ENCODE data around the gene GFOD2. TPM values are rescaled to one million over a fixed set of nuclear protein-coding genes. Genes with fewer than 3 reads are reported as not detected.
A peak's percentile ranks its signal among the peaks of the same experiment; 100 is the strongest.

Gene GFOD2
- total and polyA plus RNA-seq, 11 donors: 6.5 to 15.4 (median 9.8) TPM

GRCh38 chr16:67650023-67650422, 69.1 kb downstream of the GFOD2 start:
- H3K27me3 ChIP-seq: peaks cover 33 to 91% (median 69%) of the 10 kb centered on the region in 9 donors
- DNase-seq (no peak), ATAC-seq (no peak)
- TF ChIP-seq CTCF (IDR thresholded peaks at IDR 0.05): no peak
- H3K27ac ChIP-seq: no peak overlapping the region
- peaks cover 0 to 39% (median 9%) of the 10 kb centered on the region in 12 donors for H3K4me1 ChIP-seq
- H3K4me3 ChIP-seq: no peak overlapping the region
- intact Hi-C loops (cut with DNase I): loop anchor here in 2 of 10 donors (5.0 kb wide), 2 partner anchors 83 to 128 kb away; no protein-coding TSS in a partner anchor
- WGBS, 4 donors: 63 to 71% (median 64%) methylated on average over 8 of the region's 8 CpGs
- no peaks in the 10 kb centered on the region for H3K9me3 ChIP-seq
- no peaks in the 10 kb centered on the region for H3K36me3 ChIP-seq

- Histone ChIP-seq H3K36me3 (no peaks in the 10 kb centered on the region), H3K4me1 (peaks cover 0 to 44% (median 13%) of the 10 kb centered on the region in 12 donors), H3K27ac (no peak overlapping the region), H3K27me3 (peaks cover 32 to 91% (median 68%) of the 10 kb centered on the region in 9 donors), H3K4me3 (no peak overlapping the region), H3K9me3 (no peaks in the 10 kb centered on the region)
- intact Hi-C loops (cut with DNase I): loop anchor here in 3 of 10 donors (5.0 to 10.0 kb wide), 2 partner anchors 105 to 127 kb away; no protein-coding TSS in a partner anchor
- ATAC-seq (peak; percentile 19 to 56 (median 33)), DNase-seq (no peak)
- TF ChIP-seq CTCF (IDR thresholded peaks at IDR 0.05): no peak
- TF ChIP-seq POLR2A (IDR thresholded peaks at IDR 0.05): no peak
- 14 to 36% (median 23%) methylated on average over 27 to 34 of the region's 34 CpGs for WGBS, 4 donors
Observed at GRCh38 chr16:67649494-67649931, 69.6 kb downstream of the GFOD2 start.

- DNase-seq: no peak
- H3K4me1 ChIP-seq: peaks cover 0 to 44% (median 14%) of the 10 kb centered on the region in 12 donors
- ATAC-seq: no peak
- H3K27me3 ChIP-seq: peaks cover 26 to 89% (median 62%) of the 10 kb centered on the region in 9 donors
- H3K36me3 ChIP-seq: no peaks in the 10 kb centered on the region
- WGBS, 4 donors: 46 to 54% (median 50%) methylated on average over 29 to 35 of the region's 35 CpGs
- TF ChIP-seq CTCF (IDR thresholded peaks at IDR 0.05) (no peak), POLR2A (IDR thresholded peaks at IDR 0.05) (no peak)
- no peak overlapping the region for H3K4me3 ChIP-seq
- intact Hi-C loops (cut with DNase I): loop anchor here in 3 of 10 donors (5.0 to 10.0 kb wide), 2 partner anchors 104 to 127 kb away; no protein-coding TSS in a partner anchor
- H3K27ac ChIP-seq: no peak overlapping the region
- no peaks in the 10 kb centered on the region for H3K9me3 ChIP-seq
Observed at GRCh38 chr16:67648764-67649407, 70.2 kb downstream of the GFOD2 start.

- no peaks in the 10 kb centered on the region for H3K9me3 ChIP-seq
- no peak for DNase-seq
- TF ChIP-seq POLR2A (IDR thresholded peaks at IDR 0.05): no peak
- TF ChIP-seq CTCF (IDR thresholded peaks at IDR 0.05): no peak
- H3K36me3 ChIP-seq: no peaks in the 10 kb centered on the region
- intact Hi-C loops (cut with DNase I): loop anchor here in 3 of 10 donors (5.0 to 10.0 kb wide), 2 partner anchors 103 to 126 kb away; no protein-coding TSS in a partner anchor
- WGBS, 4 donors: 16 to 51% (median 26%) methylated on average over 15 to 65 of the region's 65 CpGs
- no peak overlapping the region for H3K4me3 ChIP-seq
- peaks cover 0 to 37% (median 8%) of the 10 kb centered on the region in 12 donors for H3K4me1 ChIP-seq
- no peak for ATAC-seq
- H3K27me3 ChIP-seq: peaks cover 19 to 82% (median 58%) of the 10 kb centered on the region in 9 donors
- H3K27ac ChIP-seq: no peak overlapping the region
Observed at GRCh38 chr16:67648088-67648763, 70.9 kb downstream of the GFOD2 start.

All from heart left ventricle (tissue), 16 donors.